ENCODE measurements around the gene EXOC4.
"Not testable (repeated sequence)": the region's sequence is repeated elsewhere in the genome, so short reads cannot be mapped to it uniquely, and the experiment has no call there.

Gene EXOC4

GRCh38 chr7:133278975-133279374, 26.1 kb downstream of the EXOC4 start:
- not testable (repeated sequence) for DNase-seq

- DNase-seq, result no peak
These were observed 29.2 kb downstream of the EXOC4 start for GRCh38 chr7:133282094-133282493.

GRCh38 chr7:133284092-133284491, 31.2 kb downstream of the EXOC4 start:
- DNase-seq, result no peak

GRCh38 chr7:133288970-133289369, 36.1 kb downstream of the EXOC4 start:
- no peak for DNase-seq

GRCh38 chr7:133290041-133290440, 37.2 kb downstream of the EXOC4 start:
- DNase-seq, result no peak

GRCh38 chr7:133290676-133291333, 37.9 kb downstream of the EXOC4 start:
- DNase-seq, result peak; percentile 15

GRCh38 chr7:133292631-133293030, 39.8 kb downstream of the EXOC4 start:
- DNase-seq, result no peak

- no peak for DNase-seq
These were observed 40.7 kb downstream of the EXOC4 start for GRCh38 chr7:133293384-133294160.

GRCh38 chr7:133294234-133294633, 41.4 kb downstream of the EXOC4 start:
- DNase-seq, result no peak

- no peak for DNase-seq
These were observed 42.6 kb downstream of the EXOC4 start for GRCh38 chr7:133295484-133295883.

GRCh38 chr7:133297093-133297492, 44.2 kb downstream of the EXOC4 start:
- no peak for DNase-seq

- DNase-seq, result no peak
These were observed 45.2 kb downstream of the EXOC4 start for GRCh38 chr7:133298080-133298479.

GRCh38 chr7:133299676-133300075, 46.8 kb downstream of the EXOC4 start:
- no peak for DNase-seq

- no peak for DNase-seq
These were observed 47.2 kb downstream of the EXOC4 start for GRCh38 chr7:133300088-133300487.

- no peak for DNase-seq
These were observed 47.9 kb downstream of the EXOC4 start for GRCh38 chr7:133300811-133301210.

- DNase-seq, result no peak
These were observed 48.6 kb downstream of the EXOC4 start for GRCh38 chr7:133301444-133301843.

- no peak for DNase-seq
These were observed 50.5 kb downstream of the EXOC4 start for GRCh38 chr7:133303372-133303771.

GRCh38 chr7:133303931-133304330, 51.1 kb downstream of the EXOC4 start:
- no peak for DNase-seq

- no peak for DNase-seq
These were observed 56.5 kb downstream of the EXOC4 start for GRCh38 chr7:133309333-133309732.

GRCh38 chr7:133310232-133310862, 57.5 kb downstream of the EXOC4 start:
- no peak for DNase-seq

GRCh38 chr7:133313575-133313974, 60.7 kb downstream of the EXOC4 start:
- DNase-seq, result no peak

- DNase-seq, result no peak
These were observed 61.2 kb downstream of the EXOC4 start for GRCh38 chr7:133314084-133314483.

GRCh38 chr7:133315332-133316040, 62.6 kb downstream of the EXOC4 start:
- DNase-seq, result no peak

Data from stimulated activated CD4-positive, alpha-beta T cell treated with anti-CD3 and anti-CD28 coated beads, Interleukin-15, amount 100 ng/mL, for 24 hours (primary cell).